OCI-LY3 (cell line): Measurements from ENCODE around the gene VWA7.

Experiments
- EZH2phosphoT487 ChIP-seq: fragments of 200-600 bp; shearing (Covaris generic); IDR thresholded peaks from 2 replicates; pipeline ENCODE4 v1.6.1; 2018; ENCODE audit warnings: antibody characterized with exemption, mixed run types, low read depth
- TF ChIP-seq, protein P1 (sequence below): fragments of 200-600, 300-600 bp; sonication (generic); IDR thresholded peaks from 2 replicates; pipeline ENCODE4 v1.5.1; 2014; ENCODE audit warnings: antibody characterized with exemption, low read length, low read depth

DNA sequence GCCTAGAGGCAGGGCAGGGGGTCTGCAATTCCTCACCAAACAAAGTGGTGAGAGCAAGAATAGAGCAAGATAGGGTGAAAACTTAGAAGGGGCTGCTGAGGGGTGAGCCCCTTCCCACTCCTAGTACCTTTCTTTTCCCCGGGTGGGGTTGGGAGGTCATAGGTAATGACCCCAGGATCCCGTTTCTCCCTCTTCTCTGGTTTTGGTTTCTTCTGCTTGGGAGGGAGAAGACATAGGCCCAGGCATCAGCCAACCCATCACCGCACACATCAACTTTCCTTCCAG lies 14.9 kb upstream of the VWA7 start:
- TF ChIP-seq, protein P1, sequence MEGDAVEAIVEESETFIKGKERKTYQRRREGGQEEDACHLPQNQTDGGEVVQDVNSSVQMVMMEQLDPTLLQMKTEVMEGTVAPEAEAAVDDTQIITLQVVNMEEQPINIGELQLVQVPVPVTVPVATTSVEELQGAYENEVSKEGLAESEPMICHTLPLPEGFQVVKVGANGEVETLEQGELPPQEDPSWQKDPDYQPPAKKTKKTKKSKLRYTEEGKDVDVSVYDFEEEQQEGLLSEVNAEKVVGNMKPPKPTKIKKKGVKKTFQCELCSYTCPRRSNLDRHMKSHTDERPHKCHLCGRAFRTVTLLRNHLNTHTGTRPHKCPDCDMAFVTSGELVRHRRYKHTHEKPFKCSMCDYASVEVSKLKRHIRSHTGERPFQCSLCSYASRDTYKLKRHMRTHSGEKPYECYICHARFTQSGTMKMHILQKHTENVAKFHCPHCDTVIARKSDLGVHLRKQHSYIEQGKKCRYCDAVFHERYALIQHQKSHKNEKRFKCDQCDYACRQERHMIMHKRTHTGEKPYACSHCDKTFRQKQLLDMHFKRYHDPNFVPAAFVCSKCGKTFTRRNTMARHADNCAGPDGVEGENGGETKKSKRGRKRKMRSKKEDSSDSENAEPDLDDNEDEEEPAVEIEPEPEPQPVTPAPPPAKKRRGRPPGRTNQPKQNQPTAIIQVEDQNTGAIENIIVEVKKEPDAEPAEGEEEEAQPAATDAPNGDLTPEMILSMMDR: no peak
- TF ChIP-seq EZH2phosphoT487: no peak
